Measurements from ENCODE around the gene MLKL.

MLKL gene

DNA sequence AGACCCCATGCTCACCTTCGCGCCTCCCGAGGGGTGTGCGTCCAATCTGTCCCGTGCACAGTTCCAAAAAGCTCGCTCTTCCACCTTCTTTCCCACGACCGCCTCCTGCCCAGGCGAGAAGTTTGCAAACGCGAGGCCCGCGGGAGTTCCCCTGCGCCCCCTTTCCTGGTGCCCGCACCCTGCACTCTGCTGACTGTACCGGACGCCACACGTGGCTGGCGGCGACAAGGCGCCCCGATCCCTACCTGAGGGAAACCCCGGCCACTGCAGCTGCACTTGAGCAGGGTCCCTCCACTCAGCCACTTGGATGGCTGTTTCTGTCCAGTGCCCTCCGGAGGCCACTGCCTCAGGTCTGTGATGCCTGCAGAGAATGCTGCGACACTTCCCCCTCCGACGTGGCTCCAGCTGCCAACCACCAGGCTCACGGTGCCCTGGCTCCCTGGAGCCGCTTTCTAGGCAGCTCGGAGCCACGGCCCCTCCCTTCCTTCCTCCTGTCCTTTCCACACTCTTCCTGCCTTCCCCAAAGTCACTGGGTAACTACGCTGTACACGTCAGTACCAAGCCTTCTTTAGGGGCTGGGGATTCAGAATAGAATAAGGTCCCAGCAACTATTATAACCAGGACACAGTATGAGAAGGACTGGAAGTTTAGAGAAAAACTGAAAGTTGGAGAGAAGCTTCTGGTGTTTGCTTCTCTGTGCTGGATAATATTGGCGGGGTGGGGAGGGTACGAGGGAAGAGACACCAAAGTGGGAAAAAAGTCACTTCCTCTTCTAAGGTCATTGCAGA is at the start of gene MLKL:
TSS of gene MLKL (minus strand) at position 425 of the 788 bp plus-strand sequence. CDS start 5,105 bp downstream, outside the sequence.
- peak within 1 kb of the TSS; percentile 69 for H3K4me3 ChIP-seq (ENCODE audit: low read depth, low read length)
- DNase-seq (ENCODE audit: low read depth) = no peak
- TF ChIP-seq, protein P1, sequence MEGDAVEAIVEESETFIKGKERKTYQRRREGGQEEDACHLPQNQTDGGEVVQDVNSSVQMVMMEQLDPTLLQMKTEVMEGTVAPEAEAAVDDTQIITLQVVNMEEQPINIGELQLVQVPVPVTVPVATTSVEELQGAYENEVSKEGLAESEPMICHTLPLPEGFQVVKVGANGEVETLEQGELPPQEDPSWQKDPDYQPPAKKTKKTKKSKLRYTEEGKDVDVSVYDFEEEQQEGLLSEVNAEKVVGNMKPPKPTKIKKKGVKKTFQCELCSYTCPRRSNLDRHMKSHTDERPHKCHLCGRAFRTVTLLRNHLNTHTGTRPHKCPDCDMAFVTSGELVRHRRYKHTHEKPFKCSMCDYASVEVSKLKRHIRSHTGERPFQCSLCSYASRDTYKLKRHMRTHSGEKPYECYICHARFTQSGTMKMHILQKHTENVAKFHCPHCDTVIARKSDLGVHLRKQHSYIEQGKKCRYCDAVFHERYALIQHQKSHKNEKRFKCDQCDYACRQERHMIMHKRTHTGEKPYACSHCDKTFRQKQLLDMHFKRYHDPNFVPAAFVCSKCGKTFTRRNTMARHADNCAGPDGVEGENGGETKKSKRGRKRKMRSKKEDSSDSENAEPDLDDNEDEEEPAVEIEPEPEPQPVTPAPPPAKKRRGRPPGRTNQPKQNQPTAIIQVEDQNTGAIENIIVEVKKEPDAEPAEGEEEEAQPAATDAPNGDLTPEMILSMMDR (IDR thresholded peaks at IDR 0.05; ENCODE audit: low read depth, low read length, missing control alignments) = no peak
- in situ Hi-C loops (cut with HindIII; ENCODE audit: low sequenced_read_pairs) = no loop called here

DNA sequence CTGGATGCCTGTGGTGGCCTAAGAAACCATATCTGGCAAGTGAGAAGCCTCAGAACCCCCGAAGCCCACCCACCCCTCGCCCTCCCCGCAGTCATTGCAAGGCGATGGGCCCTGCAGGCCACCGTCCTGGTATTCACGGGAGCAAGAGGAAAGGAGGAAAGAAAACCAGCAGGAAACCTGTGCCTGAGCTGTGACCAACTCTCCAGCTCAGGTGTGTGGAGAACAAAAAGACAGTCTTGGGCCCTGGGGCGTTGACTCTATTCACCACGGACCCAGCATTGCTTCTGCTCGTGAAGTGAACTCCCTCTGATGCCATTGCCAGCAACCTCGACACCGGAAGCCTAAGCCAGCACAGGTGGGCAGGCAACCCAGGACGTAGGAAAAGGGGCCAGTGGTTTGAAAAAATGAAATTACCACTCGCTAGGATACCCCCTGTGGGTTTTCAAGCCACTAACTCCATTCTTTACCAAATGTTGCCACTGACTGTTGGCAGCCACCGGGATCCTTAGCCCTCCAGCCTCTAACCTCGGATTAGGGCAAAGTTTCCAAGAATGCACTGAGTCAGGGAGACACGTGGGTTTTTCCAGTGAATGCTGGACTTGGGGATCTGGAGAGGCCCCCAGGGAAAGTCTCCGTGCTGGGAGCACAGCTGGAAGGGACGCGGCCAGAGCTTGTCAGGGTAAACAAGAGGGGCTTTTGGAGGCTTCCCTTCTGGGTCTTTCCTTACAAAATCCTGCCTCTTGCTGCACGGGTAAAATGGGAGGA is 48.8 kb upstream of the MLKL start:
- in situ Hi-C loops (cut with HindIII; ENCODE audit: low sequenced_read_pairs) = no loop called here
- DNase-seq (ENCODE audit: low read depth) = no peak
- TF ChIP-seq, protein P1 (IDR thresholded peaks at IDR 0.05; ENCODE audit: low read depth, low read length, missing control alignments) = no peak
- H3K4me3 ChIP-seq (ENCODE audit: low read depth, low read length) = no peak overlapping the region

DNA sequence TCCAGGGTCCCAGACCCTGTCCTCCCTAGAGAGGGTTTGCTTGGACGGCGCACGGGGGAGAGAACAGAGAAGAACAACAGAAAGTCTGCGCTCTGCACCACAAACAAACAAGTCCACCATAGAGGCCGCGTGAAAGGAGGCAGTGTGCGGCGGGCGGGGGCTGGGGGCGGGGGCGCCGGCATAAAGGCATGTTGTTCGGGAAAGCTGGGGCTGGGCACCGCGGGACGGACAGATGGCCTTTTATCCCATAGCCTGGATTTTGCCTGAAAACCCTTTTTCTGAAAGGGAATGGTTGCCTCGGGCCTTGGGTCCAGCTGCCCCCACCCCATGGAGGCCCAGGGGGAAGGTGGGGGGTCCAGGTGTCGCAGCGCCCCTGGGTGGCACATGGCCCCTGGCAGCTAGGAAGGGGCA is 48.0 kb upstream of the MLKL start:
- DNase-seq (ENCODE audit: low read depth) = no peak
- in situ Hi-C loops (cut with HindIII; ENCODE audit: low sequenced_read_pairs) = no loop called here
- TF ChIP-seq, protein P1 (IDR thresholded peaks at IDR 0.05; ENCODE audit: low read depth, low read length, missing control alignments) = no peak

DNA sequence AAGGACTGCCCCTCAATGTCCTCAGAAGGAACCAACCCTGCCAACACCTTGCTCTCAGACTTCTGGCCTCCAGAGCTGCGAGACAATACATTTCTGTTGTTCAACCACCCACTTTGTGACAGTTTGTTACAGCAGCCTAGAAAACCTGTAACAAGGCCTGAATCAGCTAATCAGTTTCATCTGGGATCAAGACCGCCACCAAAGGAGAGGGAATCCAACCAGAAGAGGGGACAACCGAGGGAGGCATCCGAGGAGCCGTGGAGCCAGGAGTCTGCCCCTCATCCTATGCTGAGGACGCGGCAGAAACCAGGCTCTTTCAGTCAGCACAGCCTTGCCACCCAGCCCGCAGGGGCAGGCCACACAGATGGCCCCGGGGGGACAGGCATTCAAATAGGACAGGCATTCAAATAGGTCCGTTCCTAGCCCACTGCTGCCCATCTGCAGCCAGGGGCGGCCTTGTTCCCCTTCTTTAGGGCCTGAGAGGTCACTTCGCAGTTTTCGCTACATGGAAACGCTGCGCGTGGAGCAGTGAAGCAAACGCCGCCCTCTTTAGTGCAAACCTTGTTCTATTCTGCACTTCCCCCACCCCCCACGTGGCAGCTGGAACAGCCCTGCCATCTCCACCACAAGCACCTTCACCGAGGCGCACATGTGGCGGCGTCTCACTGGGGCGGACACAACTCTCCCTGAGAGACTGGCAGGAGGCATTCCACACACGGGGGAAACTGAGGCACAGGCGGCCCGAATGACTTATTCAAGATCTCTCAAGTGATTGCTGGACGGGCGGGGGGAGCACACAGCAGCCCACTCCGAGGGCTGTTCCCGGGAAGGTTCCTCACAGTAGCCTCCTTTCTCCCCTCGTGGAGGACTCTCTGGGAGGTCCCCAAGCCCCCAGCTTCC is 47.3 kb upstream of the MLKL start:
- TF ChIP-seq, protein P1 (IDR thresholded peaks at IDR 0.05; ENCODE audit: low read depth, low read length, missing control alignments) = no peak
- in situ Hi-C loops (cut with HindIII; ENCODE audit: low sequenced_read_pairs) = no loop called here
- no peak for DNase-seq (ENCODE audit: low read depth)
- H3K4me3 ChIP-seq (ENCODE audit: low read depth, low read length) = no peak overlapping the region

More for the DNA sequence above, 48.0 kb upstream of the MLKL start:
- H3K4me3 ChIP-seq (ENCODE audit: low read depth, low read length) = no peak overlapping the region

DNA sequence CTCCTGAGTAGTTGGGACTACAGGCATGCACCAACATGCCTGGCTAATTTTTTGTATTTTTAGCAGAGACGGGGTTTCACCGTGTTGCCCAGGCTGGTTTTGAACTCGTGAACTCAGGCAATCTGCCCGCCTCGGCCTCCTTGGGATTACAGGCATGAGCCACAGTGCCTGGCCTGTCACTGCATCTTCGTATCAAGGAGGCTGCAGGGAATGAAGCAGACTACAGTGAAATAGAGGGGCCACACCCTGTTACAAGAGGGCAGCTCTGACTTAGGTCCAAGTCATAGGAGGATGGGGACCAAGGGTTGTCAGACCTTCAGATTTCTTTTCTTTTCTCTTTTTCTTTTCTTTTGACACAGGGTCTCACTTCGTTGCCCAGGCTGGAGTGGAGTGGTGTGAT is 45.3 kb upstream of the MLKL start:
- H3K4me3 ChIP-seq (ENCODE audit: low read depth, low read length) = no peak overlapping the region
- in situ Hi-C loops (cut with HindIII; ENCODE audit: low sequenced_read_pairs) = no loop called here
- TF ChIP-seq, protein P1 (IDR thresholded peaks at IDR 0.05; ENCODE audit: low read depth, low read length, missing control alignments) = no peak
- no peak for DNase-seq (ENCODE audit: low read depth)

DNA sequence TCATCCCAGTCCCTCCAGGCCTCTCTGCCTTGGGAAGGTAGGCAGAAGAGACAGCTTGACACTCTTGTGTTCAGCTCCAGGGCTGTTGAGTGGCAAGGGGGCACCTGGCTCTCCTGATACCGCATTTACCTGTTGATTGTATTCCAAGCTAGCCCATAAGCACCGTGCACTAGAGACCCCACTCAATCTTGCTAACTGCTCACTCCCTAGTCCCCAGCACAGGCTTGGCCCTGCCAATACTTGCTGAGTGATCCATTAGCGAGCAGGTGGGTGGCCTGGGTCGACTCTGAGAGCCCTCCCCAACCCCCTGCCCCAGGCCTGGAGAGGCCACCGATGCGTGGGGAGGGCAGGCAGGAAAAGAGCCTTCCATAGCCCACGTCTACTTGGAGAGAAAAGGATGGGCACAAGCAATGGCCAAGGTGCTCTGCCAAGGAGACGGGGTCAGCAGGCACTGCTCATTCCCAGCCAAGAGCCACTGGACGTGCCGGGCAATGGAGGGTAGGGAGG is 44.5 kb upstream of the MLKL start:
- no peak overlapping the region for H3K4me3 ChIP-seq (ENCODE audit: low read depth, low read length)
- TF ChIP-seq, protein P1 (IDR thresholded peaks at IDR 0.05; ENCODE audit: low read depth, low read length, missing control alignments) = no peak
- in situ Hi-C loops (cut with HindIII; ENCODE audit: low sequenced_read_pairs) = no loop called here
- no peak for DNase-seq (ENCODE audit: low read depth)

Measured in astrocyte of the cerebellum (primary cell).